ENCODE measurements around the gene MNX1.

Gene MNX1

GRCh38 chr7:157001920-157002818 lies 8.3 kb downstream of the MNX1 start:
- DNase-seq: no peak

GRCh38 chr7:157000741-157001653 lies 9.5 kb downstream of the MNX1 start:
- no peak for DNase-seq

- no peak for DNase-seq
Measured at GRCh38 chr7:156999958-157000726, 10.3 kb downstream of the MNX1 start.

DNA sequence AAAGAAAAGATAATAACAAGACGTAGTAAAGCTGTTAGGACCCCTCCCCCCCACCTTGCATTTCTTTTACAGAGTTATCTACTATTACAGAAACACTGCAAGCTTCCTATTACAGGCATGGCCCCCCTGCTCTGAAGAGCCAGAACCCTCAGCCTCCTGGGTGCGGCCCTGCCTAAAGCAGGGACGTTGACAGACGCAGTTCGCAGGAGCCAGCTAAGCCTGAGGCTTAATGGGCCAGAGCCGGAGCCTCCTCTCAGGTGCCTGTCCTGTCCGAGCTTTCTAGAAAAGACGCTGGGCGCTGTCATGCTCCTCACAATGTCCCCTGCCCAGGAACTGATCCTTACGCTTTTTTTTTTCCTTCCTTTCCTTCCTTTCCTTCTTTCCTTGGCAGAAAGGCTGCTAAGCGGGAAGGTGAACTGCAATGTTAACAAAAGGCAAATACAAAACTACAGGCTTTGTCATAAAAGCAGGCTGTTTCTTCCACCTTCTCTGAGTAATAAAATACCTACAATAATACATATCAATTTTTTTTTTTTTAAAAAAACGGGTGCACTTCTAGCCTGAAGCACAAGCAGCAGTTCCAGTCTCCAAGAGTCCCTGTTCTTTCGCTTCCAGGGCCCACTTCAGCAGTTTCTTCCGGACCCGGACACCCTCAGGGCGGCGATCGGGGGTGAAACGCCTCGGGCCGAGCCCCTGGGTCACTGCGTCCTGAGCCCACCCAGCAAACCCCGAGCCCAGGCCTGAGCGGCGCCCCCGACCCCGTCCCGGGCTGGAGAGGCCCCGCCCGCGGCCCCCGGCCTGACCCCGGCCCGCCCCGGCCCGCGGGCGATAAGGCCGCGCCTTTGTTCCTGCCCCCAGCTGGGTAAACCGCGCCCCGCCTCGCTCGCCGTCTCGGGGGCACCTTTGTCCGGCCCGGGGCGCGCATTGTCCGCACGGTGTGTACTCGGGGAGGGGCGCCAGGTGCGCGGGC lies 11.2 kb downstream of the MNX1 start:
- no peak for DNase-seq

GRCh38 chr7:156994417-156994816 lies 16.0 kb downstream of the MNX1 start:
- DNase-seq: no peak

DNA sequence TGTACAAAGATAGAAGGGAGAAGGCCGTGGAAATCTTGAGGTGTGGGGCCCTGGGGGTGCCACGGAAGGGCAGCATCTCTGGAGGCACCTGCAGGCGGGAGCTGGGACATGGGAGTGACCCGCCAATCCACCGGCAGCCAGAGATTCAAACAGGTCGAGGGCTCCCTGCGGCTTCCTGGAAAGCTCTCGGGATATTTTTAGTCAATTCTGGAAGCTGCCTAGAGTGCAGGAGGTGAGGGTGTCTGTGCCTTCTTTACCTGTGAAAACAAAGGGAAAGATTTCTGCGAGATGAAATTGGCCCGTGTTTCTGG lies 16.6 kb downstream of the MNX1 start:
- DNase-seq: no peak

DNA sequence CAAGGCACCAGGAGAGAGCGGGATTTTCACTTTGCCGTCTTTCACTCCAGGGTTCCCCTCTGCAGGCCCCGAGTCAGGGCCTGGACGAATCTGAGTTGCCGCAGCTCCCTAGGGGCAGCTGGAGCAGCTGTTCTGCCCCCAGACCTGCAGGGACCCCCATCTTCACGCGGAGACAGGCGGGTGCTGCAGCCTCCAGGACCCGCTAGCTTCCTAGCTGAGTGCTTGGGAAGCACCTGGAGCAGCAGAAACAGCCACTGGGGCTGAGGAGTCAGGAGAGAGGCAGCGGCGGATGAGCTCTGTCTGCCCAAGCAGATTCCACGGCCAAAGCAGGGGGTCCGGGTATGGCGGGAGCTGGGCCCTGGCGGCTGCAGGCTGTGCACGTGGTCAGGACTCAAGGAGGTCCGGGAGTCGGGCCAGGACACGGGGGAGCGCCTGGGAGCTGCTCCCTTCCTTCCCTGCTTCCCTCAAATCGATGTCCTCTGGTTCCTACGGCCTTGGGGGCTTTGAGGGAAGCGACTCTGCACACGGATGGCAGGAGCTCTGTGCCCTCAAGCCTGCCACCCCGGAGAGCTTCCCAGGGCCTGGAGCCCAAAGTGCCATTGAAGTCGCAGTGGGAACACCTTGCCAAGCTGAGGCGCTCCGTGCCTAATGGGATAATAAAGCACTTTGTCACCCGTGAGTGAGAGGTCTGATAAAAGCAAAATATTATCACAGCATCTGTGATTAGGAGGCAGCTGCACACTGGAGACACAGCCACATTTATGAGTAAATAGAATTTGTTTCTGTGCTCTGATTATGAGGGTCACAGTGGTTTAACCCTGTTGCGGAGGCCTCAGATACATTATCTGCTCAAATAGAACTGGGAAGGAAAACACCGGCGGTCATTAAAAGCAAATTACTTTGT lies 17.2 kb downstream of the MNX1 start:
- DNase-seq: no peak

- DNase-seq: no peak
Measured at GRCh38 chr7:156989766-156990535, 20.5 kb downstream of the MNX1 start.

GRCh38 chr7:156988343-156989185 lies 21.9 kb downstream of the MNX1 start:
- DNase-seq: no peak

GRCh38 chr7:156986378-156986777 lies 24.1 kb downstream of the MNX1 start:
- no peak for DNase-seq

GRCh38 chr7:156985101-156985992 lies 25.1 kb downstream of the MNX1 start:
- no peak for DNase-seq

DNA sequence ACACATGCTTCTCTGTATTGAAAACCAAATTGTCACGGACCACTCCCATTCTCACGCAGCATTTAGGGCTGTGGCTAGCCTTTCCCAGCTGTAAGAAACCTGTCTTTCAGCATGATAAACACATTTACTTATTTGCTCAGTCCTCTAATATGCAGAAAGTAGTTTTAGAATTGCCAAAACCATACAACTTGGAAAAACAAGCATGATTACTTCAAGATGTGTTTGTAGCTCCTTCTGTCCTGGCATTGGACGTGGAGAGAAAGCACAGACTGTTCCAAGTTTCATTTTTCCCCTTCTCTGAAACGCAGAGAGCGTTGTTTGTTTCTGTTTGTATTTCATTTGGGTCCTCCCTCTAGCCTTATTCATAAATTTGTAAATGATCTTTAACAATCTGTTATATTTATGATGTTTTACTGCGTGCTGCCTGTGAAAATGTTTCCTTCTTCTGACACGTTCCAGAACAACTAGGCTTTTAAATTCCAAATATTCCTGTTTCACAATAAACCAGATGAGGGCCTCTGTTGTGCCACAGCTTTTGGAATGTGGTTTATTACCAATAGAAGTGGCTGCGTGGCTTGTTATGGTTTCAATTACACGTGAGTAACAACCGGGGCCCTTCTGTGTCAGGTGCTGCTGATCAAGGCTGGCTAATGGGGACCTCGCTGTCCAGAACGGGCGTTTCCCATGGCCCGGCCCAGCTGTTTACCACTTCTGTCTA lies 26.1 kb downstream of the MNX1 start:
- DNase-seq: no peak

DNA sequence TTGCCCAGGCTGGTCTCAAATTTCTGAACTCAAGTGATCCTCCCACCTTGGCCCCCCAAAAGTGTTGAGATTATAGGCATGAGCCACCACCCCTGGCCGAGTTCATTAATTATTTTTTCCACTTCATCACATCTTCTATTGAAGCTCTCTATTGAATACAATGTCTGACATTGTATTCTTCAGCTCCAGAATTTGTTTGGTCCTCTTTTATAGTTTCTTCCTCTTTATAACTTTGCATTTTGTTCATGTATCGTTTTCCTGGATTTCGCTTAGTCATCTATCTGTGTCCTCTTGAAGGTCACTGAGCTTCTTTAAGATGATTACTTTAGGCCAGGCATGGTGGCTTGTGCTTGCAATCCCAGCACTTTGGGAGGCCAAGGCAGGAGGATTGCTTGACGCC lies 30.8 kb downstream of the MNX1 start:
- no peak for DNase-seq

GRCh38 chr7:156979007-156979606 lies 31.4 kb downstream of the MNX1 start:
- no peak for DNase-seq

- DNase-seq: no peak
Measured at GRCh38 chr7:156975620-156976019, 34.8 kb downstream of the MNX1 start.

GRCh38 chr7:156969972-156970420 lies 40.5 kb downstream of the MNX1 start:
- no peak for DNase-seq

- DNase-seq: no peak
Measured at GRCh38 chr7:156968183-156968582, 42.3 kb downstream of the MNX1 start.
